ENCODE measurements around the gene KARS1. TPM values are rescaled to one million over a fixed set of nuclear protein-coding genes. Genes with fewer than 3 reads are reported as not detected.

The KARS1 gene
- total and polyA plus RNA-seq, 11 donors = 93.2 to 154 (median 129) TPM

DNA sequence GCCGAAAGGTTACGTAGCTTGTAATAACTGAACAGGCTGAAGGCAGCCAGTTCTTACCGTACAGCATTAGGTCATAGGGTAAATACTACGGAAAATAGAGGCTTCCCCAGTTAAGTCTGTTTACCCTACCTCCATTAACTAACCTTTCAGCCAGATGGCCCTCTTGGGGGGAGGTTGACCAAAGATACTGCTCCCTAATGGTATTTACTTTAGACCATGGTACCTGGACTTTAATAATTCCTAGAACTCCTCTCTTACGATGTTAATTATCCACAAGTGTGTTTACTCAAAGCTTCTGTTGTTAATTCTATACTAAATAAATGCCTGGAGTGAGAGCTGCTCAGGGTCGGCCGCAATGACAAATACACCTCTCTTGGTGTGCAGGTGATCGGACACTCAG, 14.6 kb downstream of the KARS1 start:
- Histone ChIP-seq H3K4me1 (peaks cover 0 to 12% (median 0%) of the 10 kb centered on the region in 12 donors), H3K9me3 (no peaks in the 10 kb centered on the region), H3K27me3 (no peaks in the 10 kb centered on the region), H3K36me3 (peaks cover 2 to 100% (median 100%) of the 10 kb centered on the region in 9 donors), H3K4me3 (no peak overlapping the region), H3K27ac (no peak overlapping the region)
- TF ChIP-seq POLR2A (IDR thresholded peaks at IDR 0.05) = no peak
- TF ChIP-seq, protein P1, sequence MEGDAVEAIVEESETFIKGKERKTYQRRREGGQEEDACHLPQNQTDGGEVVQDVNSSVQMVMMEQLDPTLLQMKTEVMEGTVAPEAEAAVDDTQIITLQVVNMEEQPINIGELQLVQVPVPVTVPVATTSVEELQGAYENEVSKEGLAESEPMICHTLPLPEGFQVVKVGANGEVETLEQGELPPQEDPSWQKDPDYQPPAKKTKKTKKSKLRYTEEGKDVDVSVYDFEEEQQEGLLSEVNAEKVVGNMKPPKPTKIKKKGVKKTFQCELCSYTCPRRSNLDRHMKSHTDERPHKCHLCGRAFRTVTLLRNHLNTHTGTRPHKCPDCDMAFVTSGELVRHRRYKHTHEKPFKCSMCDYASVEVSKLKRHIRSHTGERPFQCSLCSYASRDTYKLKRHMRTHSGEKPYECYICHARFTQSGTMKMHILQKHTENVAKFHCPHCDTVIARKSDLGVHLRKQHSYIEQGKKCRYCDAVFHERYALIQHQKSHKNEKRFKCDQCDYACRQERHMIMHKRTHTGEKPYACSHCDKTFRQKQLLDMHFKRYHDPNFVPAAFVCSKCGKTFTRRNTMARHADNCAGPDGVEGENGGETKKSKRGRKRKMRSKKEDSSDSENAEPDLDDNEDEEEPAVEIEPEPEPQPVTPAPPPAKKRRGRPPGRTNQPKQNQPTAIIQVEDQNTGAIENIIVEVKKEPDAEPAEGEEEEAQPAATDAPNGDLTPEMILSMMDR (IDR thresholded peaks at IDR 0.05) = no peak
- no peak for DNase-seq
- ATAC-seq = no peak
- 91 to 95% (median 92%) methylated on average over 8 of the region's 8 CpGs for WGBS, 4 donors
- intact Hi-C loops (cut with DNase I) = no loop called here

DNA sequence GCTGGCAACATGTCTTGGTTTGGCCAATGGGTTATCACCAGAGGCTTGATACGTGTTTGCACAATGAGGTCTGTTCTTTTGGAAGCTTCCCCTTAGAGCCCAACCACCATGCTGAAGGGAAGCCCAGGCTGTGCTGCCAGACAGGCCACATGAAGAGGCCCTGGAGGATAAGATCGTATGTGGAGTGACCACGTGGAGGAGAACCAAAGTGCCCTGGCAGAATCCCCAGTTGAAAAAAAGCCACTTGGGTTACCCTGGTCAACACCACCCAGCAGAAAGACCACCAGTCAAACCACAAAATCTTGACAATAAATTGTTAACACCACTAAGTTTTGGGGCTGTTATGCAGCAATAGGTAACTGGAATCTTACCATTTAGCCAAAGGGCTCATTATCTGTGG, 17.4 kb downstream of the KARS1 start:
- intact Hi-C loops (cut with DNase I) = no loop called here
- H3K4me3 ChIP-seq = no peak overlapping the region
- no peaks in the 10 kb centered on the region for H3K9me3 ChIP-seq
- H3K36me3 ChIP-seq = peaks cover 2 to 100% (median 97%) of the 10 kb centered on the region in 9 donors
- DNase-seq = no peak
- peaks cover 0 to 20% (median 0%) of the 10 kb centered on the region in 12 donors for H3K4me1 ChIP-seq
- H3K27me3 ChIP-seq = no peaks in the 10 kb centered on the region
- WGBS, 4 donors = 65 to 75% (median 70%) methylated on average over 2 to 3 of the region's 3 CpGs
- no peak for ATAC-seq
- no peak overlapping the region for H3K27ac ChIP-seq
- TF ChIP-seq, protein P1 (IDR thresholded peaks at IDR 0.05) = no peak
- TF ChIP-seq POLR2A (IDR thresholded peaks at IDR 0.05) = no peak

DNA sequence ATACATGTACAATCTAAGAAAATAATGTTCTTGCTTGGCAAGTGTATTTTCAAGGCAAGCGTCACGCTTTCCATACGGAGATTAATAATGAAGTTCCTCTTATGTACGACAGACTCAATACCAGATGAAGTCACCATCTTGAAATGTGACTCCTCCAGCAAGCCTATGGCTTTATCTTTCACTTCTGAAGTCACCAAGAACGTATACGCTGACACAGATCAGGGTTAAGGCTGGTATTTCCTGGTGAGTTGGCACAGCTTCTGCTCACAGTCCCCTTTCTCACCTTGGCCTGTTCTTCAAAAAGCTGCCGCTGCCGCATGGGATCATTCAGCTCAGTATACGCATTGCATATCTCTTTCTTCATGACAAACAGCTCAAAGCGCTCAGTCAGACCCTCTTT, 18.3 kb downstream of the KARS1 start:
- TF ChIP-seq, protein P1 (IDR thresholded peaks at IDR 0.05) = no peak
- no peak for TF ChIP-seq POLR2A (IDR thresholded peaks at IDR 0.05)
- no peaks in the 10 kb centered on the region for H3K9me3 ChIP-seq
- H3K36me3 ChIP-seq = peaks cover 2 to 95% (median 87%) of the 10 kb centered on the region in 9 donors
- H3K27me3 ChIP-seq = no peaks in the 10 kb centered on the region
- DNase-seq (no peak), ATAC-seq (no peak)
- peaks cover 0 to 20% (median 0%) of the 10 kb centered on the region in 12 donors for H3K4me1 ChIP-seq
- intact Hi-C loops (cut with DNase I) = loop anchor here in 5 of 10 donors (10.0 kb wide), 5 partner anchors 64 to 164 kb away; partner anchors contain the start of genes TMEM170A (in 2 of the 5), GABARAPL2 (in 1 of the 5) and TMEM231 (in 1 of the 5)
- H3K4me3 ChIP-seq = no peak overlapping the region
- WGBS, 4 donors = 90 to 93% (median 92%) methylated on average over 10 of the region's 10 CpGs
- no peak overlapping the region for H3K27ac ChIP-seq

DNA sequence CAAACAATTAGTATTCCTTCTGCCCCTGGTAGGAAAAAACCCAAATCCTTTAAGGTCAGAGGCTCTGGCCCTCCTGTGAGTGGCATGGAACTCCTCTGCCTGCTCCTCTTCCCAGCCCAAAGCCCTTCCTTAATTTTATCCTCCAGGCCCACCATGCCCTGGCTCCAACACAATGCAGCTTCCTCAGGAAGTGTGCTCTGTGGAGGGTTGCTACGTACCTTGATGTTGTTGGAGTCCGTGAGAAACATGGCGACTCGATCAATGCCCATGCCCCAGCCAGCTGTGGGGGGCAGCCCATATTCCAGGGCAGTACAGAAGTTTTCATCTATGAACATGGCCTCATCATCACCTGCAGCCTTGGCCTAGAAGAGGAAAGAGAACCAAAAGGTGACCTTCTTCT, 19.1 kb downstream of the KARS1 start:
- Histone ChIP-seq H3K4me3 (no peak overlapping the region), H3K4me1 (peaks cover 0 to 24% (median 0%) of the 10 kb centered on the region in 12 donors), H3K36me3 (peaks cover 0 to 88% (median 80%) of the 10 kb centered on the region in 9 donors), H3K27me3 (no peaks in the 10 kb centered on the region), H3K9me3 (no peaks in the 10 kb centered on the region), H3K27ac (peak overlapping the region in 2 of 12 donors; percentile 12 to 25)
- WGBS, 4 donors = 54 to 80% (median 65%) methylated on average over 4 of the region's 4 CpGs
- DNase-seq (no peak), ATAC-seq (no peak)
- intact Hi-C loops (cut with DNase I) = loop anchor here in 5 of 10 donors (10.0 kb wide), 5 partner anchors 64 to 164 kb away; partner anchors contain the start of genes TMEM170A (in 2 of the 5), GABARAPL2 (in 1 of the 5) and TMEM231 (in 1 of the 5)
- TF ChIP-seq POLR2A (IDR thresholded peaks at IDR 0.05) = no peak
- TF ChIP-seq, protein P1 (IDR thresholded peaks at IDR 0.05) = no peak

All from heart left ventricle (tissue), 16 donors.